C4-2B (cell line): ENCODE results near the gene MEP1A.
"Not testable (repeated sequence)": the region's sequence is repeated elsewhere in the genome, so short reads cannot be mapped to it uniquely, and the experiment has no call there.

ENCODE experiments used
- ZFX ChIP-seq: fragments of 450-650 bp; IDR thresholded peaks from 2 replicates; pipeline ENCODE4 v1.6.1; 2017
- TF ChIP-seq, protein P1 (sequence below): fragments of 450-650 bp; conservative IDR thresholded peaks from 2 replicates; pipeline ENCODE4 v1.5.1; 2017; ENCODE audit warnings: mild to moderate bottlenecking

GRCh38 chr6:46842252-46842846 is 49.2 kb downstream of the MEP1A start:
- TF ChIP-seq, protein P1, sequence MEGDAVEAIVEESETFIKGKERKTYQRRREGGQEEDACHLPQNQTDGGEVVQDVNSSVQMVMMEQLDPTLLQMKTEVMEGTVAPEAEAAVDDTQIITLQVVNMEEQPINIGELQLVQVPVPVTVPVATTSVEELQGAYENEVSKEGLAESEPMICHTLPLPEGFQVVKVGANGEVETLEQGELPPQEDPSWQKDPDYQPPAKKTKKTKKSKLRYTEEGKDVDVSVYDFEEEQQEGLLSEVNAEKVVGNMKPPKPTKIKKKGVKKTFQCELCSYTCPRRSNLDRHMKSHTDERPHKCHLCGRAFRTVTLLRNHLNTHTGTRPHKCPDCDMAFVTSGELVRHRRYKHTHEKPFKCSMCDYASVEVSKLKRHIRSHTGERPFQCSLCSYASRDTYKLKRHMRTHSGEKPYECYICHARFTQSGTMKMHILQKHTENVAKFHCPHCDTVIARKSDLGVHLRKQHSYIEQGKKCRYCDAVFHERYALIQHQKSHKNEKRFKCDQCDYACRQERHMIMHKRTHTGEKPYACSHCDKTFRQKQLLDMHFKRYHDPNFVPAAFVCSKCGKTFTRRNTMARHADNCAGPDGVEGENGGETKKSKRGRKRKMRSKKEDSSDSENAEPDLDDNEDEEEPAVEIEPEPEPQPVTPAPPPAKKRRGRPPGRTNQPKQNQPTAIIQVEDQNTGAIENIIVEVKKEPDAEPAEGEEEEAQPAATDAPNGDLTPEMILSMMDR: not testable (repeated sequence)
- TF ChIP-seq ZFX: not testable (repeated sequence)
